CD14-positive monocyte (primary cell): Measurements from ENCODE around the gene MED12L. TPM values are rescaled to one million over a fixed set of nuclear protein-coding genes. Genes with fewer than 3 reads are reported as not detected.

ENCODE experiments used
- DNase-seq, 3 donors: peaks; one replicate each; pipeline ENCODE4 v3.0.0-alpha.2; 2011 to 2022
- H2AFZ ChIP-seq: 2 replicates; pipeline ENCODE4 v1.6.0; 2012; ENCODE audit warnings: mild to moderate bottlenecking, low read depth, low read length, inconsistent platforms; ENCODE audit not compliant: insufficient read depth, poor library complexity, severe bottlenecking
- H3K27ac ChIP-seq, 2 donors: 1 replicate in 1 of 2; 2 replicates in 1 of 2; pipeline ENCODE4 v1.5.1; 2012 to 2013; ENCODE audit warnings: low read length in 2 of 2, control low read depth in 1 of 2, inconsistent platforms in 1 of 2, low read depth in 1 of 2, mild to moderate bottlenecking in 1 of 2
- H3K27me3 ChIP-seq, 2 donors: one replicate each; pipeline versions ENCODE4 v1.6.0 to v1.6.1; 2011 to 2013; ENCODE audit warnings: low read length in 2 of 2; ENCODE audit not compliant: control insufficient read depth in 2 of 2, insufficient read depth in 2 of 2
- H3K36me3 ChIP-seq, 2 donors: replicated peaks in 1 of 2; 1 replicate in 1 of 2; 2 replicates in 1 of 2; pipeline versions ENCODE4 v1.5.1 to v1.6.1; 2012 to 2013; ENCODE audit warnings: low read length in 2 of 2, control low read depth in 1 of 2, inconsistent platforms in 1 of 2, mild to moderate bottlenecking in 1 of 2; ENCODE audit not compliant: insufficient read depth in 2 of 2, control insufficient read depth in 1 of 2
- H3K4me1 ChIP-seq, 2 donors: 1 replicate in 1 of 2; 2 replicates in 1 of 2; pipeline versions ENCODE4 v1.5.1 to v1.6.1; 2012 to 2013; ENCODE audit warnings: low read length in 2 of 2, control low read depth in 1 of 2, inconsistent platforms in 1 of 2, mild to moderate bottlenecking in 1 of 2, moderate library complexity in 1 of 2; ENCODE audit not compliant: insufficient read depth in 2 of 2, control insufficient read depth in 1 of 2
- H3K4me2 ChIP-seq: replicated peaks from 2 replicates; pipeline ENCODE3; 2012; ENCODE audit warnings: low read length, moderate library complexity, mild to moderate bottlenecking; ENCODE audit not compliant: poor library complexity, severe bottlenecking; ENCODE audit errors: extremely low read depth
- H3K4me3 ChIP-seq, 3 experiments: fragments of 200-600 bp in 1 of 3; sonication (generic) in 1 of 3; replicated peaks in 1 of 3; 1 replicate in 2 of 3; 2 replicates in 1 of 3; pipeline ENCODE4 v1.5.1; 2011 to 2013; ENCODE audit warnings: low read length in 3 of 3, mild to moderate bottlenecking in 3 of 3, control low read depth in 2 of 3, low read depth in 2 of 3, inconsistent platforms in 1 of 3, moderate library complexity in 1 of 3
- H3K79me2 ChIP-seq: 2 replicates; pipeline ENCODE4 v1.6.0; 2012; ENCODE audit warnings: mild to moderate bottlenecking, control low read depth, inconsistent platforms, low read length, moderate library complexity; ENCODE audit not compliant: insufficient read depth
- H3K9ac ChIP-seq: 2 replicates; pipeline ENCODE4 v1.6.0; 2017; ENCODE audit warnings: low read length, mild to moderate bottlenecking; ENCODE audit not compliant: insufficient read depth, poor library complexity, severe bottlenecking
- H3K9me3 ChIP-seq, 2 donors: replicated peaks in 1 of 2; 1 replicate in 1 of 2; 2 replicates in 1 of 2; pipeline versions ENCODE4 v1.5.1 to v1.6.1; 2012 to 2013; ENCODE audit warnings: low read length in 2 of 2, control low read depth in 1 of 2; ENCODE audit not compliant: control insufficient read depth in 1 of 2, insufficient read depth in 1 of 2
- H4K20me1 ChIP-seq: 2 replicates; pipeline ENCODE4 v1.6.0; 2012; ENCODE audit warnings: mild to moderate bottlenecking, low read length, control low read depth, moderate library complexity; ENCODE audit not compliant: insufficient read depth
- H3K27ac Mint-ChIP-seq, 7 donors: one replicate each; pipeline ENCODE4 v1.8.0; 2020; ENCODE audit warnings: mild to moderate bottlenecking in 7 of 7, mixed read lengths in 7 of 7, moderate library complexity in 6 of 7, inconsistent platforms in 2 of 7
- H3K27me3 Mint-ChIP-seq, 3 donors: one replicate each; pipeline ENCODE4 v1.8.0; 2021 to 2022; ENCODE audit warnings: low read depth in 3 of 3, mild to moderate bottlenecking in 3 of 3, mixed read lengths in 3 of 3, moderate library complexity in 3 of 3, inconsistent platforms in 1 of 3
- H3K36me3 Mint-ChIP-seq, 2 donors: one replicate each; pipeline ENCODE4 v1.8.0; 2020; ENCODE audit warnings: mixed read lengths in 2 of 2, inconsistent platforms in 1 of 2, mild to moderate bottlenecking in 1 of 2
- H3K4me1 Mint-ChIP-seq: one replicate; pipeline ENCODE4 v1.8.0; 2020; ENCODE audit warnings: mild to moderate bottlenecking, mixed read lengths
- H3K4me3 Mint-ChIP-seq, 2 donors: one replicate each; pipeline ENCODE4 v1.8.0; 2020; ENCODE audit warnings: mild to moderate bottlenecking in 2 of 2, mixed read lengths in 2 of 2, moderate library complexity in 1 of 2
- H3K9me3 Mint-ChIP-seq, 7 donors: one replicate each; pipeline ENCODE4 v1.8.0; 2020 to 2022; ENCODE audit warnings: mixed read lengths in 7 of 7, mild to moderate bottlenecking in 6 of 7, moderate library complexity in 6 of 7, inconsistent platforms in 2 of 7
- CTCF ChIP-seq: fragments of 200-600 bp; IDR thresholded peaks from one replicate; pipeline ENCODE4 v1.8.0; 2022; ENCODE audit warnings: antibody characterized with exemption, mild to moderate bottlenecking
- whole genome bisulfite sequencing: methylation state at CpG from one replicate; pipeline ENCODE4 v1.1.5; 2013; ENCODE audit warnings: missing lambda C conversion rate; ENCODE audit not compliant: insufficient coverage; 5-methylcytosine and 5-hydroxymethylcytosine counted together
- intact Hi-C, 2 donors: fragments of 100-400 bp; cut with micrococcal nuclease; formaldehyde crosslinking; loops; one replicate each; pipeline versions ENCODE4 v1.15.0 to v1.15.1; 2023
- polyA plus RNA-seq, 3 donors: library from polyadenylated mRNA; depleted of rRNA in 1 of 3; unstranded in 2 of 3; stranded (reverse) in 1 of 3; fragments of 300-500 nt in 2 of 3; fragments of >200 nt in 1 of 3; fragmentation: Illumina TruSeq in 2 of 3; gene quantifications; 1 replicate in 2 of 3; 2 replicates in 1 of 3; pipeline ENCODE4 v1.2.3, GENCODE V29; 2012 to 2021

Gene MED12L
- polyA plus RNA-seq, 3 donors = 0.12 to 0.29 TPM; not detected in 1

GRCh38 chr3:151044706-151045105 lies 40.8 kb upstream of the MED12L start:
- intact Hi-C loops = no loop called here
- H3K27me3 Mint-ChIP-seq = peaks cover 0 to 7% (median 4%) of the 10 kb centered on the region in 3 donors

GRCh38 chr3:151047636-151048035 lies 37.8 kb upstream of the MED12L start:
- H3K4me1 ChIP-seq = no peaks in the 10 kb centered on the region
- H3K4me3 ChIP-seq = no peak overlapping the region
- H3K9me3 Mint-ChIP-seq = peaks cover 0 to 4% (median 0%) of the 10 kb centered on the region in 7 donors
- intact Hi-C loops = no loop called here
- H3K36me3 Mint-ChIP-seq = no peaks in the 10 kb centered on the region
- H3K4me2 ChIP-seq = no peak overlapping the region
- H3K9ac ChIP-seq = no peak overlapping the region
- H3K36me3 ChIP-seq = no peaks in the 10 kb centered on the region
- H2AFZ ChIP-seq = no peak overlapping the region
- H3K4me3 Mint-ChIP-seq = no peak overlapping the region
- H3K4me1 Mint-ChIP-seq = no peaks in the 10 kb centered on the region
- TF ChIP-seq CTCF = no peak
- peaks cover 0 to 8% (median 7%) of the 10 kb centered on the region in 3 donors for H3K27me3 Mint-ChIP-seq
- no peak overlapping the region for H3K27ac ChIP-seq
- no peak overlapping the region for H3K27ac Mint-ChIP-seq
- no peaks in the 10 kb centered on the region for H4K20me1 ChIP-seq
- H3K79me2 ChIP-seq = no peaks in the 10 kb centered on the region
- H3K27me3 ChIP-seq = no peaks in the 10 kb centered on the region
- no peaks in the 10 kb centered on the region for H3K9me3 ChIP-seq
- no peak for DNase-seq

More at GRCh38 chr3:151044706-151045105, 40.8 kb upstream of the MED12L start:
- no peak overlapping the region for H3K4me3 Mint-ChIP-seq
- H3K79me2 ChIP-seq = no peaks in the 10 kb centered on the region
- H3K4me1 Mint-ChIP-seq = no peaks in the 10 kb centered on the region
- H3K9me3 ChIP-seq = no peaks in the 10 kb centered on the region
- H3K9ac ChIP-seq = no peak overlapping the region
- H3K4me2 ChIP-seq = no peak overlapping the region
- no peaks in the 10 kb centered on the region for H3K27me3 ChIP-seq
- H3K4me1 ChIP-seq = no peaks in the 10 kb centered on the region
- no peaks in the 10 kb centered on the region for H3K36me3 Mint-ChIP-seq
- no peak overlapping the region for H2AFZ ChIP-seq
- no peak for DNase-seq
- no peak overlapping the region for H3K4me3 ChIP-seq
- H3K27ac ChIP-seq = no peak overlapping the region
- no peaks in the 10 kb centered on the region for H3K36me3 ChIP-seq
- H4K20me1 ChIP-seq = no peaks in the 10 kb centered on the region
- TF ChIP-seq CTCF = no peak
- WGBS = no CpG with 5 or more reads among the region's 1 CpG
- no peak overlapping the region for H3K27ac Mint-ChIP-seq
- H3K9me3 Mint-ChIP-seq = peaks cover 0 to 4% (median 1%) of the 10 kb centered on the region in 7 donors
